IMR-90 (cell line): ENCODE data around the gene PTPRN2. TPM values are rescaled to one million over a fixed set of nuclear protein-coding genes. Genes with fewer than 3 reads are reported as not detected.
"Not testable (repeated sequence)": the region's sequence is repeated elsewhere in the genome, so short reads cannot be mapped to it uniquely, and the experiment has no call there.

Experiments
- ATAC-seq: fragments of 200-7000 bp; cut with Tn5 transposase; 2 replicates; pipeline ENCODE4 v1.9.1; 2020; ENCODE audit warnings: low read depth, mild to moderate bottlenecking, moderate library complexity
- BruUV-seq: library from RNA; stranded (reverse); fragments of 400-500 nt; replicated peaks from 2 replicates; lab custom pipeline; 2021; lab: Mats Ljungman, UMichigan
- CTCF ChIA-PET: fragments of 300-600 bp; formaldehyde crosslinking; extraction: SDS; loops from one replicate; lab custom pipeline; 2021; ENCODE audit warnings: antibody characterized with exemption; lab: Yijun Ruan, JAX
- POLR2A ChIA-PET: fragments of 300-600 bp; sonication (Branson Sonifier 250); formaldehyde crosslinking; loops from one replicate; lab custom pipeline; 2022; ENCODE audit warnings: antibody characterized with exemption; ENCODE audit not compliant: unreplicated experiment; lab: Charles Lee
- DNase-seq: peaks from one replicate; pipeline ENCODE4 v3.0.0; 2013
- H2AFZ ChIP-seq: replicated peaks from 2 replicates; pipeline ENCODE3; 2013; ENCODE audit warnings: low read length, mild to moderate bottlenecking; ENCODE audit not compliant: poor library complexity
- H2AK5ac ChIP-seq: 2 replicates; pipeline ENCODE4 v1.6.1; 2013; ENCODE audit warnings: low read depth, low read length, inconsistent platforms
- H2AK9ac ChIP-seq: replicated peaks from 2 replicates; pipeline ENCODE3; 2013; ENCODE audit warnings: mild to moderate bottlenecking, low read depth, low read length, moderate library complexity; ENCODE audit not compliant: poor library complexity
- H2BK120ac ChIP-seq: 2 replicates; pipeline ENCODE4 v1.6.1; 2013; ENCODE audit warnings: low read depth, low read length, inconsistent platforms
- H2BK15ac ChIP-seq: 3 replicates; pipeline ENCODE4 v1.6.1; 2013; ENCODE audit warnings: low read depth, low read length, inconsistent platforms
- H2BK20ac ChIP-seq: 2 replicates; pipeline ENCODE4 v1.6.1; 2013; ENCODE audit warnings: low read depth, mild to moderate bottlenecking, inconsistent platforms, low read length, moderate library complexity
- H2BK5ac ChIP-seq: 2 replicates; pipeline ENCODE4 v1.6.1; 2013; ENCODE audit warnings: mild to moderate bottlenecking, low read depth, low read length, inconsistent platforms; ENCODE audit not compliant: poor library complexity, severe bottlenecking
- H3K14ac ChIP-seq: replicated peaks from 2 replicates; pipeline ENCODE4 v1.6.1; 2013; ENCODE audit warnings: low read depth, low read length, inconsistent platforms
- H3K18ac ChIP-seq: 2 replicates; pipeline ENCODE4 v1.6.1; 2013; ENCODE audit warnings: low read depth, low read length, control low read depth
- H3K23ac ChIP-seq: 2 replicates; pipeline ENCODE4 v1.6.1; 2013; ENCODE audit warnings: low read depth, low read length, inconsistent platforms
- H3K27ac ChIP-seq: 2 replicates; pipeline ENCODE4 v1.5.1; 2013; ENCODE audit warnings: mild to moderate bottlenecking, control low read depth, low read length; ENCODE audit not compliant: insufficient read depth
- H3K27me3 ChIP-seq: 2 replicates; pipeline ENCODE4 v1.6.1; 2013; ENCODE audit warnings: low read length; ENCODE audit not compliant: control insufficient read depth, insufficient read depth
- H3K36me3 ChIP-seq: 2 replicates; pipeline ENCODE4 v1.6.1; 2013; ENCODE audit warnings: low read length, mixed read lengths; ENCODE audit not compliant: control insufficient read depth, insufficient read depth
- H3K4ac ChIP-seq: 2 replicates; pipeline ENCODE4 v1.6.1; 2013; ENCODE audit warnings: low read depth, low read length, inconsistent platforms
- H3K4me1 ChIP-seq: 2 replicates; pipeline ENCODE4 v1.6.1; 2013; ENCODE audit warnings: low read length, mixed read lengths; ENCODE audit not compliant: control insufficient read depth, insufficient read depth
- H3K4me2 ChIP-seq: 2 replicates; pipeline ENCODE4 v1.6.1; 2013; ENCODE audit warnings: low read depth, mild to moderate bottlenecking, control low read depth, low read length, moderate library complexity
- H3K4me3 ChIP-seq: 2 replicates; pipeline ENCODE4 v1.5.1; 2013; ENCODE audit warnings: low read depth, mild to moderate bottlenecking, control low read depth, low read length, moderate library complexity; ENCODE audit not compliant: insufficient read depth
- H3K56ac ChIP-seq: 2 replicates; pipeline ENCODE4 v1.6.1; 2013; ENCODE audit warnings: low read length, inconsistent platforms; ENCODE audit not compliant: insufficient read depth; ENCODE audit errors: extremely low read depth
- H3K79me1 ChIP-seq, 2 experiments: 2 replicates each; pipeline ENCODE4 v1.6.1; 2013; ENCODE audit warnings: low read length in 2 of 2, inconsistent platforms in 1 of 2, low read depth in 1 of 2
- H3K9ac ChIP-seq: 2 replicates; pipeline ENCODE4 v1.6.1; 2013; ENCODE audit warnings: low read depth, low read length, control low read depth
- H3K9me1 ChIP-seq: 2 replicates; pipeline ENCODE4 v1.6.1; 2013; ENCODE audit warnings: low read length, inconsistent platforms; ENCODE audit not compliant: insufficient read depth
- H3K9me3 ChIP-seq: 2 replicates; pipeline ENCODE4 v1.6.1; 2013; ENCODE audit warnings: low read length; ENCODE audit not compliant: control insufficient read depth, insufficient read depth
- H4K20me1 ChIP-seq: 2 replicates; pipeline ENCODE4 v1.6.1; 2013; ENCODE audit warnings: low read length, inconsistent platforms; ENCODE audit not compliant: insufficient read depth
- H4K5ac ChIP-seq: 2 replicates; pipeline ENCODE4 v1.6.1; 2013; ENCODE audit warnings: mild to moderate bottlenecking, low read depth, low read length, control low read depth
- H4K8ac ChIP-seq, 2 experiments: 2 replicates each; pipeline ENCODE4 v1.6.1; 2013; ENCODE audit warnings: low read depth in 2 of 2, low read length in 2 of 2, control low read depth in 1 of 2, inconsistent platforms in 1 of 2
- H4K91ac ChIP-seq: 2 replicates; pipeline ENCODE4 v1.6.1; 2013; ENCODE audit warnings: low read depth, low read length, inconsistent platforms; ENCODE audit not compliant: insufficient read depth
- WGBS, 2 experiments: methylation state at CpG; one replicate each; pipeline versions ENCODE4 v1.1.5 to v1.1.7; 2013; ENCODE audit warnings: missing lambda C conversion rate in 2 of 2; ENCODE audit not compliant: insufficient read length in 1 of 2; ENCODE audit errors: extremely low coverage in 2 of 2; 5-methylcytosine and 5-hydroxymethylcytosine counted together
- dilution Hi-C: fragments of 300-500 bp; cut with HindIII; formaldehyde crosslinking; loops from one replicate; pipeline ENCODE4 v1.14.3; 2018; ENCODE audit warnings: low sequenced_read_pairs; ENCODE audit not compliant: unreplicated experiment
- in situ Hi-C: fragments of 300-500 bp; cut with MboI; formaldehyde crosslinking; loops from 3 replicates; pipeline ENCODE4 v1.14.3; 2019; ENCODE audit warnings: low sequenced_read_pairs, inconsistent platforms, mixed read lengths
- intact Hi-C: fragments of 100-400 bp; cut with micrococcal nuclease; formaldehyde crosslinking; loops from 2 replicates; pipeline ENCODE4 v1.10.0; 2022
- polyA plus RNA-seq, 3 experiments: library from polyadenylated mRNA; depleted of rRNA; stranded (reverse); fragments of >200 nt; gene quantifications; 2 replicates each; pipeline ENCODE4 v1.2.3, GENCODE V29; 2012; ENCODE audit warnings: low replicate concordance in 1 of 3
- total RNA-seq: library from RNA; depleted of rRNA; stranded (reverse); fragments of >200 nt; gene quantifications from 2 replicates; pipeline ENCODE4 v1.2.3, GENCODE V29; 2012

PTPRN2 gene
- total and polyA plus RNA-seq, 2 of the 4 experiments (the other 2 are of a cell fraction): 0.03 TPM; not detected in 1

DNA sequence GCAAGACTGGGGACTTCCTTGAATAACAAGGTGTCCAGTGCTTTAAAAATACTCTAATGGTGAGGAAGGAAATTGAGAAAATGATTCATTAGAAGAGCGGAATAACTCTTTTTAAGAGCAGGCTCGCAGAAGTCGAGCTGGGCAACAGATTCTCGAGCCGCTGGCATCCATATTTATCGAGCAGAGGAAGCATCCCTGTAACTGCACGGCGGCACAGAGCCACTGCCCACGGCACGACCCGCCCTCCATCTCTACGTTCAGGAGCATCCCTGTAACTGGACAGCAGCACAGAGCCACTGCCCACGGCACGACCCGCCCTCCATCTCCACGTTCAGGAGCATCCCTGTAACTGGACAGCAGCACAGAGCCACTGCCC lies 334.0 kb downstream of the PTPRN2 start:
- POLR2A ChIA-PET, H3K4ac ChIP-seq, H4K20me1 ChIP-seq, intact Hi-C loops, H2BK15ac ChIP-seq, H3K9me1 ChIP-seq, H3K27me3 ChIP-seq, BruUV-seq, H3K4me1 ChIP-seq, H2AK9ac ChIP-seq, H2BK20ac ChIP-seq, H3K9ac ChIP-seq, H3K56ac ChIP-seq, H4K5ac ChIP-seq, H3K18ac ChIP-seq, dilution Hi-C loops, H3K27ac ChIP-seq, H2AFZ ChIP-seq, H3K4me3 ChIP-seq, H3K79me1 ChIP-seq, DNase-seq, H3K4me2 ChIP-seq, in situ Hi-C loops, H2BK120ac ChIP-seq, CTCF ChIA-PET, H4K8ac ChIP-seq, H4K91ac ChIP-seq, H3K14ac ChIP-seq, H3K36me3 ChIP-seq, H2BK5ac ChIP-seq, H3K23ac ChIP-seq, H2AK5ac ChIP-seq, ATAC-seq: not testable (repeated sequence)
- 100% methylated on average over 1 of the region's 16 CpGs; no CpG with 5 or more reads in 1 of the 2 experiments for WGBS, 2 experiments
- H3K9me3 ChIP-seq: peaks cover 61% of the 10 kb centered on the region
